Middle frontal gyrus (tissue), 1 donor: ENCODE results near the gene XKRX.

ENCODE experiments used
- DNase-seq: peaks from one replicate; pipeline ENCODE4 v3.0.0-alpha.2; 2015; ENCODE audit warnings: low spot score; ENCODE audit errors: extremely low spot score

XKRX gene

DNA sequence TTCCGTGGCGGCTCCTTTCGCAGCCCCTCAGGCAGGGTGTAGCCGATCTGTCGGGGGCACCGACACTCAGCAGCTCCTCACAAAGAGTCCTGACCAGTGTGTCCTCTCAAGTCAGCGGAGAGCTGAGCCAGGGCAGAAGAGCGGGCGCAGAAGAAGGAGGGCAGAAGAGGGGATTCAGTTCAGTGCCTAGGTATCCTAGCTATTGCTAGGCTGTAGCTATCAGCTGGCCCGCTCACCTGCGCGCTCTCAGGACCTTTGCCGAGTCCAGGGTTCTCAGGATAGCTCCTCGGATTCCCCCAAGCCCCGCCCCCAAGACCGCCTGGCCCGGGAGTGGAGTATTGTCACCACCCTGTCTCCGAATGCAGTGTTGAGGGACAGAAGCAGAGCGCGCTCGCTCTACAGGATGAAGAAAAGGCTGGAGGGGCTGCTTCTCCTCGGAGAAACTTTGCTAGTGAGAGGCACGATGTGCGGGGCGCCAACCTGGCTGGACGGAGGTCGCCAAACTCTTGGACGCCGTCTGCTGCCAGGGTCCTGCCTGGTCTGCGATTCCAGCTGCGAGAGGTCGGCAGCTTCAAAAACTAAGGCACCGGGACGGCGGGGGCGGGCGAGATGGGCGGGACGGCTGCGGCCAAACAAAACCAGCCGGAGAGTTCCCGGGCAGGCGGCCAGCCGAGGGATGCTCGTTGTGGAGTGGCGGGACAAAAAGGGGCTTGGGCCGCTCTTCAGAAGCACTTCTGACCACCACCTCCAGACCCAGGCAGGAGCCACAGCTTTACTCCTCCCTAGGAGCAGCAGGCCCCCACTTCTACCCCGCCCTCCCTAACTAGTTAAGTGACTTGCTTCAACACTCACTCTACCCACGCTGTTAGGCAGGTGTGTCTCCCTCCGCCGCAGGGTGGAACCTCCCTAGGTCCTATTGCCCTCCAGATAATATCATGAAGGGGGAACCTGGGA is at the start of gene XKRX:
Gene XKRX, minus strand, starts transcription at position 258 of the 954 bp plus-strand sequence. CDS start 613 bp downstream, outside the sequence.
- DNase-seq = no peak

GRCh38 chrX:100976211-100976610 is 47.5 kb upstream of the XKRX start:
- DNase-seq = no peak

DNA sequence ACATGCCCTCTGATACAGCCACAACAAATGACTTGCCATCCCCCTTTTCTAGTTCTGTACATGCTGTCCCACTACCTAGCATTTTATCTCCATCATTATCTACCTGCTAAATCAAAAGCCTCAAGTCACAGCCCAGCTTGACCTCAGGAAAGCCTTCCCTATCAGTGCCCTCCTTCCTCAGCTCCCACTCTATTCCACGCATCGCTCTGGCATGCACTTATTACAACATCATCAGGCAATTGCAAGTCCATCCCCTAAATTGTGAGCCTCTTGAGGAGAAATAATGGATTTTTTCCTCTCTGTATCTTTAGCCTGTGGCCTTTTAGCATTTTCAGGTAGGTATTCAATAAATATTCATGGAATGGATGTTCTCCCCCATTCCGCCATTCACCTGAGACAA is 46.5 kb upstream of the XKRX start:
- no peak for DNase-seq

- no peak for DNase-seq
These were observed 44.7 kb upstream of the XKRX start for GRCh38 chrX:100973411-100973810.

DNA sequence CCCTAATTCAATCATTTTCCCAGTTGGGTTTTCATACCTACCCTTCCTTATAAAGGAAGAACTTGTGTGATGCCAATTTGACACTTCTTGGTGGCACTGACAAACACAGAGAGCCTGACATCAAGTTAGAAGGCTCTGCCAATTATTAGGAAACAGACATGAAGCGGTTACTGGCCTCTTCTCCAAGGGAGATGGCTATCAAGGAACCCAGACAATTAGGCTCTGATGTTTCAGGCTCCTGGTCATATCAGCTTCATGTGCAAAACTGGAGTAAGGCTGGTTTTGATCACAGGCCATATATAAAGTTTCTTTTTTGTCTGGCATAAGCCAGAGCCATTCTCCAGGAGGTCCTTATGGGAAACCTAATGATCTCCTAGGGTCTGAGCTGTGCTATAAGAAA is 41.2 kb upstream of the XKRX start:
- no peak for DNase-seq

- no peak for DNase-seq
These were observed 40.7 kb upstream of the XKRX start, which contains the start of gene ARL13A for GRCh38 chrX:100969408-100969807. Gene ARL13A (plus strand): TSS chrX:100969708. CDS start chrX:100973690, 3,982 bp downstream.

GRCh38 chrX:100964362-100964761 is 35.6 kb upstream of the XKRX start:
- no peak for DNase-seq

- no peak for DNase-seq
These were observed 34.1 kb upstream of the XKRX start for GRCh38 chrX:100962811-100963210.

GRCh38 chrX:100948557-100948956 is 19.8 kb upstream of the XKRX start:
- DNase-seq = no peak

GRCh38 chrX:100946299-100946927 is 17.7 kb upstream of the XKRX start:
- no peak for DNase-seq

DNA sequence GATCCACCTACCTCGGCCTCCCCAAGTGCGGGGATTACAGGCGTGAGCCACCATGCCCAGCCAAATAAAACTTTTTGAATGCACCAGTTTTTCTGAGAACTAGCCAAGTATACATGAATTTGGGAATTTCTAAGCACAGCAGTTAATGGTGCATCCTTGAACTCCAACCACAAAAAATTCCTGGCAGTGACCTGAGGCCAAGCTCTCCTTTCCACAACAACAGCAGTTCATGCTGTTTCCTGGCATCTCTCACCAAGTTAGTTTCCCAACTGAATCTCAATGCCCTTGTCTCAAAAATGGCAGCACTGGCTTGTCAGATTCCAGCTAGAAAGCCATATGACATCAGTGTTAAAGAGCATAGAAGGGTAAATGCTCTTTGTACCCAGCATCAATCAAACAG is 15.9 kb upstream of the XKRX start:
- DNase-seq = no peak

GRCh38 chrX:100939333-100939732 is 10.6 kb upstream of the XKRX start:
- DNase-seq = no peak

- no peak for DNase-seq
These were observed 7.0 kb upstream of the XKRX start for GRCh38 chrX:100935767-100936166.

- no peak for DNase-seq
These were observed 3.2 kb upstream of the XKRX start for GRCh38 chrX:100931925-100932285.

DNA sequence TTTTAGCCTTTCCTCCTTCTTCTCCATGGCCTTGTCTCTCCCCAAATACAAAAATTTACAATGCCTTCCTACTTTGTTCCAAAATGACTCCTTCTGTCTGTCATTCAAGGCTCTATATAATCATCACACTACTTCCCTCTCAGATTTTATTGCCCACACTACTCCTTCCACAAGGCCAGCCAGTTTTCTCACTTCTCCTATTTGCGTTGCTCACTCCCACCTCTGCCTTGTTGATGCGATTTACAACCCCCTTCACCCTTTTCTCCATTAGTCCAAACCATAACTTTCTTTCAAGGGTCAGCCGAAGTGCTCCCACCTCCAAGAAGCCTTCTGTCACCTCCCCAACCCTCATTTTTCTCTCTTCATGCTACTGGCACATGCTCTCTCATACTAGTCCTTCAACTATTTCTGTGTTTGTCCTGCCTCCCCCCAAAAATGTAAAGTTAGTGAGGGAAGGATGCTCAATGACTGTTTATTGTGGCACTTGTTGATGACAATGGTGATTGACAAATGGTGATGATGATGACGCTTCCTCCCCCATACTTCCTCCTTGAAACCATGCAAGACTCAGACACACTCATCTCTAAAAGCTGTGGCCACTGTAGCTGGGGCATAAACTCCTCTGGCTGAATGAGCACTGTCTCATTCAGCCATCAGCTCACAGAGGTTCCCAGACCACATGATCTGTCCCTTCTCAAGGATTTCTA is 2.7 kb upstream of the XKRX start:
- no peak for DNase-seq

DNA sequence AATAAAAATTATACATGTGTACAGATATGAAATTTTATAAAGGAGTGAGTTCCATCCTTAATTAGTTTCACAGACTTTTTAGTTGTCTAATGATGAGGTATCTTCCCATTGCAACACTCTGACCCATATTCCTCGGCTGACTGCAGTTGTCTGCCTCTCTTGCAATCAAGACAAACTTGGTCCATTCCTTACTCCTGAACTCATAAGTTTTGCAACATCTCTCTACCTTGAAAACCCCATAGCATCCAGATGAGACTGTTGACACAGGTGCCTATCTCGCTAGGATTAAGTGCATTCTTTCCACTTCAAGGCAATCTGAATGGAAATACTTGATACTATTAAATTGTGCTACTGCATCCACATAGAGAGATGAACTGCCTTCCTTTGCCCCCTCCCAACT is 2.3 kb downstream of the XKRX start:
- DNase-seq = no peak

DNA sequence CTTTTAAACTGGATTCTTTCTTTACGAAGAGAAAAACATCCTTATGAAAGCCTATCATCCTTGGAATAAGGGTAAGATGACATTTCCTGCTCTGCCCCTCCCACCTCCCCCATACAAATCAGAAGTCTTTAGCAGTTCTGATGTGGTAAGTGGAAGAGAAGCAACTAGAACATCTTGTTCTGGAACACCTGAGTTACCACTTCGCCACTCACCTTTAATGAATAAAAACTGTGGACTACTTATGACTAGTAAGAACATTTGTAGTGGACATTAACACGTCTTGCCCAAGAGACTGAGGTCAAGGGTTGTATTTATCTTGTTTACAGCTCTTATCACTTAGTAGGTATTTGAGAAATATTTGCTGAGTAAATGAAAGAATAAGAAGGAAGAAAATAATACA is 4.3 kb downstream of the XKRX start:
- DNase-seq = no peak

DNA sequence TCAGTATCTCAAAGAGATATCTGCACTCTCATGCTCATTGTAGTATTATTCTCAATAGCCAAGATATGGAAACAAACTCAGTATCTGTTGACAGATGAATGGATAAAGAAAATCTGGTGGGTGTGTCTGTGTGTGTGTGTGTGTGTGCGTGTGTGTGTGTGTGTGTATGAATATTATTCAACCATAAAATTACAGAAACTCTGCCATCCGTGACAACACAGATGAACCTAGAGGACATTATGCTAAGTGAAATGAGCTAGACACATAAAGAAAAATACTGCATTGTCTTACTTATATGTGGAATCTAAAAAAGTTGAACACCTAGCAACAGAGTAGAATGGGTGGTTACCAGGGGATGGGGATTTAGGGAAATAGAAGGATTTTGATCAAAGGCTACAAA is 13.2 kb downstream of the XKRX start:
- no peak for DNase-seq

DNA sequence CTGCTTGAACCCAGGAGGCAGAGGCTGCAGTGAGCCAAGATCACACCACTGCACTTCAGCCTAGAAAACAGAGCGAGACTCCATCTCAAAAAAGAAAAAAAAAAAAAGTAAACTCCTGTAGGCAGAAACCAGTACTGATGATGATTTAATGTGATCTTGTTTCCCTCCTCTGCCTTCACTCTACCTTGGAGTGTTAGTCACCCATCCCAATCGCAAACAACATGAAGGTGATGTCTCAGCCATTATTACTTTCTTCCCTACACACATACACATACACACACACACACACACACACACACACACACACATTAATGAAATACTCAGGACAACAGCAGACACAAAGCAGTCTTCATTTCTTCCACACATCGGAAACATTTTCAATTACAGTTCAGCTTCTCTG is 15.6 kb downstream of the XKRX start:
- no peak for DNase-seq

DNA sequence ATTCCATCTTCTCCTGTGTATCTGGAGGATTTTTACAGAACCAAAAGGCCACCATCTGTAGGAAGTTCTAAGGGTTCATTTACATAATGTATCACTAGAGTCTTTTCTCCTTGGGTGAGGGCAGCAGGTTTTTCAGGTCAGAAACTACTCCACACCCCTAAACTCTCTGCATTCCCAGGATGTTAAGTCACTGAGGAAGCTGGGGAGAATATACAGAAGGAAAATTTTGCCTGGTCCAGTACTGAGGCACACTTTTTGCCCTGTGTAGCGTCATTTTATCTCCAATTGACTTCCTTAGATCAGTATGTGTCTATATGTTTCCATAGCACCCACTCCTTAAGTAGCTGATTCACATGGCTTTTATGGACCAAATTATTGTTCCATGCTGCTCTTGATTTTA is 17.0 kb downstream of the XKRX start:
- no peak for DNase-seq

GRCh38 chrX:100905620-100906019 is 23.1 kb downstream of the XKRX start:
- no peak for DNase-seq

DNA sequence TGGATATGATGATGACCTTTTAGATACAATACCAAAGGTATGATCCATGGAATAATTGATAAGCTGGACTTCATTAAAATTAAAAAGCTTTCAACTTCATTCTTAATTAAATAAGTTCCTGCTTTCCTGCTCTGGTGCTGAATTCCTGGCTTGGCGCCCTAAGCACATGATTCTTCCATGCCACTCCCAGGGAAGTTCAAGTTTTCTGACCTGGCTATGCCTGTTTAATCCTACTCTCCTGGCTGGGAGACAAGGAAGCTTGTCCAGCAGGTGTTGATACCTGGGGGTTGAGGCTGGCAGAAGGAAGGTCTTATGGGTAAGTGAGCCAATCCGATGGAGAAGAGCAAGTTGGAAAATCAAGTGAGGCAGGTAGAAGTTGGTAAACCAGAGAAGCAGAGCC is 24.3 kb downstream of the XKRX start:
- DNase-seq = no peak
